DND-41 (cell line): Measurements from ENCODE around the gene SLC16A14.

Experiments
- ATAC-seq: fragments of 200-7000 bp; cut with Tn5 transposase; 3 replicates; pipeline ENCODE4 v1.9.1; 2021; ENCODE audit warnings: low read depth; ENCODE audit not compliant: insufficient read depth
- DNase-seq: peaks from one replicate; pipeline ENCODE4 v3.0.0-alpha.2; 2020
- H2AFZ ChIP-seq: 2 replicates; pipeline ENCODE4 v1.6.0; 2012; ENCODE audit warnings: low read depth, low read length
- H3K27ac ChIP-seq: 2 replicates; pipeline ENCODE4 v1.5.1; 2012; ENCODE audit warnings: low read length, inconsistent platforms
- H3K27me3 ChIP-seq: fragments of 200-600 bp; sonication (generic); 2 replicates; pipeline ENCODE4 v1.6.0; 2012; ENCODE audit warnings: low read length, mild to moderate bottlenecking, inconsistent platforms; ENCODE audit not compliant: insufficient read depth, poor library complexity
- H3K36me3 ChIP-seq: 2 replicates; pipeline ENCODE4 v1.5.1; 2012; ENCODE audit warnings: low read length, inconsistent platforms; ENCODE audit not compliant: insufficient read depth
- H3K4me1 ChIP-seq: 2 replicates; pipeline ENCODE4 v1.5.1; 2012; ENCODE audit warnings: mild to moderate bottlenecking, low read length; ENCODE audit not compliant: insufficient read depth
- H3K4me2 ChIP-seq: 2 replicates; pipeline ENCODE4 v1.6.0; 2012; ENCODE audit warnings: mild to moderate bottlenecking, moderate library complexity, low read length, inconsistent platforms; ENCODE audit not compliant: insufficient read depth
- H3K4me3 ChIP-seq, 2 experiments: fragments of 200-600 bp in 1 of 2; shearing (Covaris generic) in 1 of 2; 2 replicates each; pipeline ENCODE4 v1.5.1; 2012 to 2016; ENCODE audit warnings: inconsistent platforms in 2 of 2, low read length in 2 of 2, mild to moderate bottlenecking in 2 of 2, low read depth in 1 of 2, moderate library complexity in 1 of 2
- H3K79me2 ChIP-seq: 2 replicates; pipeline ENCODE4 v1.6.0; 2012; ENCODE audit warnings: low read length, inconsistent platforms; ENCODE audit not compliant: insufficient read depth
- H3K9ac ChIP-seq: 2 replicates; pipeline ENCODE4 v1.6.0; 2012; ENCODE audit warnings: low read depth, mild to moderate bottlenecking, inconsistent platforms, low read length, moderate library complexity
- H3K9me3 ChIP-seq: 2 replicates; pipeline ENCODE4 v1.5.1; 2012; ENCODE audit warnings: low read length, moderate library complexity, mild to moderate bottlenecking, inconsistent platforms; ENCODE audit not compliant: insufficient read depth, severe bottlenecking
- H4K20me1 ChIP-seq: 2 replicates; pipeline ENCODE4 v1.6.0; 2012; ENCODE audit warnings: low read length; ENCODE audit not compliant: insufficient read depth
- CTCF ChIP-seq: IDR thresholded peaks from 2 replicates; pipeline ENCODE4 v1.5.1; 2012; ENCODE audit warnings: borderline replicate concordance, low read length, moderate library complexity, mild to moderate bottlenecking; ENCODE audit not compliant: poor library complexity, severe bottlenecking; ENCODE audit errors: extremely low read depth
- EZH2 ChIP-seq: IDR thresholded peaks from 3 replicates; pipeline ENCODE4 v1.6.1; 2012; ENCODE audit warnings: borderline replicate concordance, low read depth, mild to moderate bottlenecking, moderate library complexity, low read length, inconsistent platforms; ENCODE audit not compliant: severe bottlenecking

The SLC16A14 gene

GRCh38 chr2:230068016-230068650 is 591 bp downstream of the SLC16A14 start:
- Histone ChIP-seq H3K9ac (no peak overlapping the region), H3K4me2 (peak overlapping the region; percentile 62), H4K20me1 (no peaks in the 10 kb centered on the region), H3K4me3 (peak overlapping the region in 1 of 2 experiments; percentile 25; a peak in 2 of 4 replicates), H3K79me2 (no peaks in the 10 kb centered on the region), H3K9me3 (no peaks in the 10 kb centered on the region), H3K27me3 (peaks cover 30% of the 10 kb centered on the region), H2AFZ (peak overlapping the region; percentile 62; the same call in 1 of the 2 replicates), H3K36me3 (no peaks in the 10 kb centered on the region), H3K27ac (no peak overlapping the region), H3K4me1 (peaks cover 19% of the 10 kb centered on the region)
- peak; percentile 19 for DNase-seq
- peak; percentile 65 for ATAC-seq
- no peak for TF ChIP-seq CTCF
- peak; percentile 19 for TF ChIP-seq EZH2

- H3K79me2 ChIP-seq = no peaks in the 10 kb centered on the region
- no peaks in the 10 kb centered on the region for H3K27me3 ChIP-seq
- no peak overlapping the region for H2AFZ ChIP-seq
- H3K36me3 ChIP-seq = no peaks in the 10 kb centered on the region
- H3K4me1 ChIP-seq = peaks cover 4% of the 10 kb centered on the region; the same call in 1 of the 2 replicates
- H3K4me2 ChIP-seq = no peak overlapping the region
- DNase-seq (peak; percentile 10), ATAC-seq (peak; percentile 83)
- peaks cover 9% of the 10 kb centered on the region for H3K9me3 ChIP-seq
- no peak overlapping the region for H3K9ac ChIP-seq
- H3K4me3 ChIP-seq = no peak overlapping the region
- H4K20me1 ChIP-seq = no peaks in the 10 kb centered on the region
- no peak for TF ChIP-seq EZH2
- no peak for TF ChIP-seq CTCF
- H3K27ac ChIP-seq = no peak overlapping the region
These were observed 7.9 kb downstream of the SLC16A14 start for GRCh38 chr2:230060672-230061293.

GRCh38 chr2:230053753-230054478 is 14.8 kb downstream of the SLC16A14 start:
- peaks cover 2% of the 10 kb centered on the region for H3K9me3 ChIP-seq
- no peak overlapping the region for H2AFZ ChIP-seq
- no peak overlapping the region for H3K9ac ChIP-seq
- H3K4me3 ChIP-seq = no peak overlapping the region
- no peak overlapping the region for H3K4me2 ChIP-seq
- H3K36me3 ChIP-seq = no peaks in the 10 kb centered on the region
- no peak overlapping the region for H3K27ac ChIP-seq
- no peak for ATAC-seq
- no peaks in the 10 kb centered on the region for H3K4me1 ChIP-seq
- TF ChIP-seq EZH2 (no peak), CTCF (no peak)
- DNase-seq = no peak
- H4K20me1 ChIP-seq = no peaks in the 10 kb centered on the region
- no peaks in the 10 kb centered on the region for H3K79me2 ChIP-seq
- no peaks in the 10 kb centered on the region for H3K27me3 ChIP-seq
